GM12874 (cell line): ENCODE results near the gene PCSK5.

Experiments used
- CTCF ChIP-seq: IDR thresholded peaks from 2 replicates; pipeline ENCODE4 v1.5.1; 2011; ENCODE audit warnings: low read depth, mild to moderate bottlenecking, control low read depth, low read length, moderate library complexity; ENCODE audit not compliant: insufficient read depth

The PCSK5 gene

GRCh38 chr9:76115396-76115795 lies 224.9 kb downstream of the PCSK5 start:
- TF ChIP-seq CTCF, result no peak

- no peak for TF ChIP-seq CTCF
Observed at GRCh38 chr9:76115982-76116646, 225.6 kb downstream of the PCSK5 start.

- TF ChIP-seq CTCF, result no peak
Observed at GRCh38 chr9:76116913-76117312, 226.4 kb downstream of the PCSK5 start.

GRCh38 chr9:76127637-76128036 lies 237.2 kb downstream of the PCSK5 start:
- TF ChIP-seq CTCF, result no peak

GRCh38 chr9:76135902-76136301 lies 245.4 kb downstream of the PCSK5 start:
- no peak for TF ChIP-seq CTCF

GRCh38 chr9:76136986-76137385 lies 246.5 kb downstream of the PCSK5 start:
- no peak for TF ChIP-seq CTCF

GRCh38 chr9:76137931-76138330 lies 247.5 kb downstream of the PCSK5 start:
- TF ChIP-seq CTCF, result no peak
